ENCODE data around the gene SLFN12. TPM values are rescaled to one million over a fixed set of nuclear protein-coding genes. Genes with fewer than 3 reads are reported as not detected.
"Not testable (repeated sequence)": the region's sequence is repeated elsewhere in the genome, so short reads cannot be mapped to it uniquely, and the experiment has no call there.

The SLFN12 gene
- total RNA-seq, 1 experiment from 2014 or later = not detected

- no peaks in the 10 kb centered on the region for H4K20me1 ChIP-seq (ENCODE audit: low read length)
- POLR2A ChIA-PET (ENCODE audit: unreplicated experiment) = no interaction called here
- no peaks in the 10 kb centered on the region for H3K9me3 ChIP-seq (ENCODE audit: low read length)
- H3K9me2 ChIP-seq (replicated peaks; ENCODE audit: low read length) = no peaks in the 10 kb centered on the region
- ATAC-seq (no peak), DNase-seq (no peak)
- no peaks in the 10 kb centered on the region for H3K36me3 ChIP-seq (ENCODE audit: low read depth, low read length)
- intact Hi-C loops (cut with micrococcal nuclease) = no loop called here
- H2AFZ ChIP-seq (ENCODE audit: low read length) = no peak overlapping the region
- no peak overlapping the region for H3K9ac ChIP-seq (ENCODE audit: low read length)
- H3K4me1 ChIP-seq (ENCODE audit: insufficient read depth, low read length) = no peaks in the 10 kb centered on the region
- no peaks in the 10 kb centered on the region for H3K79me2 ChIP-seq (ENCODE audit: low read length)
- H3K4me2 ChIP-seq (ENCODE audit: low read length) = no peak overlapping the region
- no peaks in the 10 kb centered on the region for H3K27me3 ChIP-seq (ENCODE audit: low read length)
- H3K27ac ChIP-seq (ENCODE audit: low read length) = no peak overlapping the region
- CTCF ChIA-PET = no interaction called here
- BruUV-seq (replicated peaks) = no TSS peak
- no peaks in the 10 kb centered on the region for H3F3A ChIP-seq (ENCODE audit: low read length, unreplicated experiment)
- TF ChIP-seq EZH2 (IDR thresholded peaks at IDR 0.05; ENCODE audit: low read length, unreplicated experiment) = no peak
- no peak for TF ChIP-seq CTCF (conservative IDR thresholded peaks at IDR 0.05; ENCODE audit: low read depth, low read length)
- TF ChIP-seq EZH2phosphoT487 (IDR thresholded peaks at IDR 0.05; ENCODE audit: borderline replicate concordance, low read length) = no peak
- H3K4me3 ChIP-seq (ENCODE audit: low read length) = no peak overlapping the region
Observed at GRCh38 chr17:35407531-35407930, 24.8 kb downstream of the SLFN12 start.

- no peak overlapping the region for H3K27ac ChIP-seq (ENCODE audit: low read length)
- H3K79me2 ChIP-seq (ENCODE audit: low read length) = no peaks in the 10 kb centered on the region
- ATAC-seq = no peak
- H3K4me3 ChIP-seq (ENCODE audit: low read length) = no peak overlapping the region
- no peaks in the 10 kb centered on the region for H3K9me2 ChIP-seq (replicated peaks; ENCODE audit: low read length)
- H3K27me3 ChIP-seq (ENCODE audit: low read length) = no peaks in the 10 kb centered on the region
- H3K9me3 ChIP-seq (ENCODE audit: low read length) = no peaks in the 10 kb centered on the region
- H3K9ac ChIP-seq (ENCODE audit: low read length) = no peak overlapping the region
- TF ChIP-seq EZH2phosphoT487 (IDR thresholded peaks at IDR 0.05; ENCODE audit: borderline replicate concordance, low read length) (no peak), CTCF (conservative IDR thresholded peaks at IDR 0.05; ENCODE audit: low read depth, low read length) (no peak), EZH2 (IDR thresholded peaks at IDR 0.05; ENCODE audit: low read length, unreplicated experiment) (no peak)
- no peaks in the 10 kb centered on the region for H3F3A ChIP-seq (ENCODE audit: low read length, unreplicated experiment)
- intact Hi-C loops (cut with micrococcal nuclease) = no loop called here
- ChIA-PET POLR2A (ENCODE audit: unreplicated experiment) (no interaction called here), CTCF (no interaction called here)
- H3K36me3 ChIP-seq (ENCODE audit: low read depth, low read length) = no peaks in the 10 kb centered on the region
- H4K20me1 ChIP-seq (ENCODE audit: low read length) = no peaks in the 10 kb centered on the region
- no TSS peak for BruUV-seq (replicated peaks)
- no peak overlapping the region for H3K4me2 ChIP-seq (ENCODE audit: low read length)
- no peak overlapping the region for H2AFZ ChIP-seq (ENCODE audit: low read length)
- H3K4me1 ChIP-seq (ENCODE audit: insufficient read depth, low read length) = no peaks in the 10 kb centered on the region
- no peak for DNase-seq
Observed at GRCh38 chr17:35406568-35406967, 25.7 kb downstream of the SLFN12 start.

GRCh38 chr17:35404360-35404759 is 27.9 kb downstream of the SLFN12 start:
- Histone ChIP-seq H2AFZ (ENCODE audit: low read length) (no peak overlapping the region), H3K9ac (ENCODE audit: low read length) (no peak overlapping the region), H3K9me2 (replicated peaks; ENCODE audit: low read length) (no peaks in the 10 kb centered on the region), H3K4me1 (ENCODE audit: insufficient read depth, low read length) (no peaks in the 10 kb centered on the region), H3K79me2 (ENCODE audit: low read length) (no peaks in the 10 kb centered on the region), H3K27ac (ENCODE audit: low read length) (no peak overlapping the region), H3K9me3 (ENCODE audit: low read length) (no peaks in the 10 kb centered on the region), H3K36me3 (ENCODE audit: low read depth, low read length) (no peaks in the 10 kb centered on the region), H3K4me2 (ENCODE audit: low read length) (no peak overlapping the region), H4K20me1 (ENCODE audit: low read length) (no peaks in the 10 kb centered on the region), H3K4me3 (ENCODE audit: low read length) (no peak overlapping the region), H3F3A (ENCODE audit: low read length, unreplicated experiment) (no peaks in the 10 kb centered on the region), H3K27me3 (ENCODE audit: low read length) (no peaks in the 10 kb centered on the region)
- no TSS peak for BruUV-seq (replicated peaks)
- intact Hi-C loops (cut with micrococcal nuclease) = no loop called here
- TF ChIP-seq CTCF (conservative IDR thresholded peaks at IDR 0.05; ENCODE audit: low read depth, low read length) (no peak), EZH2phosphoT487 (IDR thresholded peaks at IDR 0.05; ENCODE audit: borderline replicate concordance, low read length) (no peak), EZH2 (IDR thresholded peaks at IDR 0.05; ENCODE audit: low read length, unreplicated experiment) (no peak)
- ChIA-PET POLR2A (ENCODE audit: unreplicated experiment) (no interaction called here), CTCF (no interaction called here)
- DNase-seq (peak; percentile 39), ATAC-seq (no peak)

- CTCF ChIA-PET; H3K9me2 ChIP-seq (replicated peaks; ENCODE audit: low read length); DNase-seq; H3K79me2 ChIP-seq (ENCODE audit: low read length); H3K36me3 ChIP-seq (ENCODE audit: low read depth, low read length); H3K4me1 ChIP-seq (ENCODE audit: insufficient read depth, low read length); H3K9me3 ChIP-seq (ENCODE audit: low read length); H3K27me3 ChIP-seq (ENCODE audit: low read length); H3K4me3 ChIP-seq (ENCODE audit: low read length); POLR2A ChIA-PET (ENCODE audit: unreplicated experiment); BruUV-seq (replicated peaks); intact Hi-C loops (cut with micrococcal nuclease); H2AFZ ChIP-seq (ENCODE audit: low read length); H4K20me1 ChIP-seq (ENCODE audit: low read length); H3K27ac ChIP-seq (ENCODE audit: low read length); H3K9ac ChIP-seq (ENCODE audit: low read length); H3F3A ChIP-seq (ENCODE audit: low read length, unreplicated experiment); H3K4me2 ChIP-seq (ENCODE audit: low read length); ATAC-seq: not testable (repeated sequence)
Observed at GRCh38 chr17:35393783-35394182, 38.5 kb downstream of the SLFN12 start.
